ENCODE measurements around the gene CHST7. TPM values are rescaled to one million over a fixed set of nuclear protein-coding genes. Genes with fewer than 3 reads are reported as not detected.

Gene CHST7
- total RNA-seq, 1 donor from 2014 or later, result 4.3 TPM

- DNase-seq, result no peak
Measured at GRCh38 chrX:46573892-46574773, 568 bp downstream of the CHST7 start.

GRCh38 chrX:46574774-46575381 is 1.3 kb downstream of the CHST7 start:
- no peak for DNase-seq

GRCh38 chrX:46575586-46575985 is 2.0 kb downstream of the CHST7 start:
- no peak for DNase-seq

GRCh38 chrX:46575991-46576392 is 2.4 kb downstream of the CHST7 start:
- no peak for DNase-seq

GRCh38 chrX:46576458-46576857 is 2.9 kb downstream of the CHST7 start:
- peak; percentile 34 for DNase-seq

GRCh38 chrX:46577221-46578005 is 3.8 kb downstream of the CHST7 start:
- no peak for DNase-seq

- no peak for DNase-seq
Measured at GRCh38 chrX:46579250-46579649, 5.7 kb downstream of the CHST7 start.

- no peak for DNase-seq
Measured at GRCh38 chrX:46580613-46581012, 7.0 kb downstream of the CHST7 start.

- DNase-seq, result no peak
Measured at GRCh38 chrX:46582325-46582724, 8.8 kb downstream of the CHST7 start.

GRCh38 chrX:46582966-46583365 is 9.4 kb downstream of the CHST7 start:
- no peak for DNase-seq

GRCh38 chrX:46584736-46585135 is 11.2 kb downstream of the CHST7 start:
- no peak for DNase-seq

- DNase-seq, result no peak
Measured at GRCh38 chrX:46587158-46587557, 13.6 kb downstream of the CHST7 start.

- no peak for DNase-seq
Measured at GRCh38 chrX:46587753-46588171, 14.2 kb downstream of the CHST7 start.

GRCh38 chrX:46588263-46588662 is 14.7 kb downstream of the CHST7 start:
- DNase-seq, result peak; percentile 38

GRCh38 chrX:46589977-46590723 is 16.6 kb downstream of the CHST7 start:
- no peak for DNase-seq

GRCh38 chrX:46595084-46595483 is 21.5 kb downstream of the CHST7 start:
- no peak for DNase-seq

- DNase-seq, result no peak
Measured at GRCh38 chrX:46597208-46597607, 23.6 kb downstream of the CHST7 start.

GRCh38 chrX:46597771-46598170 is 24.2 kb downstream of the CHST7 start:
- no peak for DNase-seq

GRCh38 chrX:46599051-46599560 is 25.5 kb downstream of the CHST7 start:
- DNase-seq, result no peak

- DNase-seq, result no peak
Measured at GRCh38 chrX:46601283-46601682, 27.7 kb downstream of the CHST7 start.

GRCh38 chrX:46602468-46603102 is 29.0 kb downstream of the CHST7 start:
- DNase-seq, result no peak

- DNase-seq, result no peak
Measured at GRCh38 chrX:46607916-46608315, 34.4 kb downstream of the CHST7 start.

Data from skin of body (tissue), 2 donors.